Nephron (organoid): ENCODE measurements around the gene GPD1.

Experiments used
- H3K27ac Mint-ChIP-seq, 3 experiments: 2 replicates each; pipeline ENCODE4 v1.8.0; 2020; ENCODE audit warnings: mixed read lengths in 3 of 3, mild to moderate bottlenecking in 2 of 3, moderate library complexity in 1 of 3
- H3K27me3 Mint-ChIP-seq: 2 replicates; pipeline ENCODE4 v1.8.0; 2021; ENCODE audit warnings: low read depth, mild to moderate bottlenecking, moderate library complexity, mixed read lengths
- H3K36me3 Mint-ChIP-seq: 2 replicates; pipeline ENCODE4 v1.8.0; 2020; ENCODE audit warnings: low read depth, mixed read lengths
- H3K4me1 Mint-ChIP-seq: 2 replicates; pipeline ENCODE4 v1.8.0; 2020; ENCODE audit warnings: mixed read lengths
- H3K4me3 Mint-ChIP-seq, 3 experiments: 2 replicates each; pipeline ENCODE4 v1.8.0; 2020; ENCODE audit warnings: mild to moderate bottlenecking in 3 of 3, mixed read lengths in 3 of 3, moderate library complexity in 2 of 3
- H3K9me3 Mint-ChIP-seq: 2 replicates; pipeline ENCODE4 v1.8.0; 2020; ENCODE audit warnings: mixed read lengths
- TF ChIP-seq, protein P1 (sequence below), 3 experiments: fragments of 200-600 bp; sonication (generic); IDR thresholded peaks; one replicate each; pipeline ENCODE4 v1.5.0; 2021; ENCODE audit warnings: antibody characterized with exemption in 3 of 3; ENCODE audit not compliant: unreplicated experiment in 3 of 3

The GPD1 gene

GRCh38 chr12:50087995-50088394, 15.8 kb upstream of the GPD1 start:
- no peaks in the 10 kb centered on the region for H3K9me3 Mint-ChIP-seq
- peaks cover 56% of the 10 kb centered on the region for H3K36me3 Mint-ChIP-seq
- peak overlapping the region; percentile 63 to 98 (median 76) for H3K4me3 Mint-ChIP-seq
- no peaks in the 10 kb centered on the region for H3K27me3 Mint-ChIP-seq
- H3K4me1 Mint-ChIP-seq = peaks cover 25% of the 10 kb centered on the region
- TF ChIP-seq, protein P1, sequence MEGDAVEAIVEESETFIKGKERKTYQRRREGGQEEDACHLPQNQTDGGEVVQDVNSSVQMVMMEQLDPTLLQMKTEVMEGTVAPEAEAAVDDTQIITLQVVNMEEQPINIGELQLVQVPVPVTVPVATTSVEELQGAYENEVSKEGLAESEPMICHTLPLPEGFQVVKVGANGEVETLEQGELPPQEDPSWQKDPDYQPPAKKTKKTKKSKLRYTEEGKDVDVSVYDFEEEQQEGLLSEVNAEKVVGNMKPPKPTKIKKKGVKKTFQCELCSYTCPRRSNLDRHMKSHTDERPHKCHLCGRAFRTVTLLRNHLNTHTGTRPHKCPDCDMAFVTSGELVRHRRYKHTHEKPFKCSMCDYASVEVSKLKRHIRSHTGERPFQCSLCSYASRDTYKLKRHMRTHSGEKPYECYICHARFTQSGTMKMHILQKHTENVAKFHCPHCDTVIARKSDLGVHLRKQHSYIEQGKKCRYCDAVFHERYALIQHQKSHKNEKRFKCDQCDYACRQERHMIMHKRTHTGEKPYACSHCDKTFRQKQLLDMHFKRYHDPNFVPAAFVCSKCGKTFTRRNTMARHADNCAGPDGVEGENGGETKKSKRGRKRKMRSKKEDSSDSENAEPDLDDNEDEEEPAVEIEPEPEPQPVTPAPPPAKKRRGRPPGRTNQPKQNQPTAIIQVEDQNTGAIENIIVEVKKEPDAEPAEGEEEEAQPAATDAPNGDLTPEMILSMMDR (IDR thresholded peaks at IDR 0.05; ENCODE audit: unreplicated experiment in 3 of 3) = no peak
- H3K27ac Mint-ChIP-seq = peak overlapping the region; percentile 10 to 53 (median 49)

- TF ChIP-seq, protein P1 (IDR thresholded peaks at IDR 0.05; ENCODE audit: unreplicated experiment in 3 of 3) = peak; percentile 75 to 77 (median 75)
- Mint-ChIP-seq H3K4me3 (peak overlapping the region; percentile 41 to 70 (median 61)), H3K4me1 (peaks cover 21% of the 10 kb centered on the region), H3K9me3 (no peaks in the 10 kb centered on the region), H3K36me3 (peaks cover 63% of the 10 kb centered on the region), H3K27ac (peak overlapping the region; percentile 22 to 53 (median 49)), H3K27me3 (no peaks in the 10 kb centered on the region)
Observed at GRCh38 chr12:50088577-50089335, 15.1 kb upstream of the GPD1 start.

DNA sequence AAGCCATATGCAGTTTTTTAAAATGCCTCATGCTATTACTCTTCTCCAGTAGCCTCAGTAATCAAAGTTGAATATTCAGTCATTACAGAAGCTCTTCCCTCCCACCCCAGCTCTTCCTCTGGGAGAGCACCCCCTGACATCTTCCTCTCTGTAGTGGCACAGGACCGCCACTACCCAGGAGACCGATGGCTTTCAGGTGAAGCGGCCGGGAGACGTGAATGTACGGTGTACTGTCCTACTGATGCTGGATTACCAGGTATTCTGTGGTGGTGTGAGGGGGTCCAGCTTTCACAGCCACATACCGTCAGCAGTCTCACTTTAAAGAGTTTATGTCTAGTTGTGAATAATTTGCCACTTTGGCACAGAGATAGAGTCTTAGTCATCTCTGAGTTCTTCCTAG, 14.1 kb upstream of the GPD1 start:
- H3K27ac Mint-ChIP-seq = no peak overlapping the region
- peaks cover 18% of the 10 kb centered on the region for H3K4me1 Mint-ChIP-seq
- TF ChIP-seq, protein P1 (IDR thresholded peaks at IDR 0.05; ENCODE audit: unreplicated experiment in 3 of 3) = no peak
- no peak overlapping the region for H3K4me3 Mint-ChIP-seq
- no peaks in the 10 kb centered on the region for H3K27me3 Mint-ChIP-seq
- H3K9me3 Mint-ChIP-seq = no peaks in the 10 kb centered on the region
- H3K36me3 Mint-ChIP-seq = peaks cover 71% of the 10 kb centered on the region

- no peaks in the 10 kb centered on the region for H3K27me3 Mint-ChIP-seq
- no peak overlapping the region for H3K27ac Mint-ChIP-seq
- H3K9me3 Mint-ChIP-seq = no peaks in the 10 kb centered on the region
- H3K36me3 Mint-ChIP-seq = peaks cover 78% of the 10 kb centered on the region
- no peak overlapping the region for H3K4me3 Mint-ChIP-seq
- peaks cover 14% of the 10 kb centered on the region for H3K4me1 Mint-ChIP-seq
- TF ChIP-seq, protein P1 (IDR thresholded peaks at IDR 0.05; ENCODE audit: unreplicated experiment in 3 of 3) = no peak
Observed at GRCh38 chr12:50090391-50090790, 13.4 kb upstream of the GPD1 start.

DNA sequence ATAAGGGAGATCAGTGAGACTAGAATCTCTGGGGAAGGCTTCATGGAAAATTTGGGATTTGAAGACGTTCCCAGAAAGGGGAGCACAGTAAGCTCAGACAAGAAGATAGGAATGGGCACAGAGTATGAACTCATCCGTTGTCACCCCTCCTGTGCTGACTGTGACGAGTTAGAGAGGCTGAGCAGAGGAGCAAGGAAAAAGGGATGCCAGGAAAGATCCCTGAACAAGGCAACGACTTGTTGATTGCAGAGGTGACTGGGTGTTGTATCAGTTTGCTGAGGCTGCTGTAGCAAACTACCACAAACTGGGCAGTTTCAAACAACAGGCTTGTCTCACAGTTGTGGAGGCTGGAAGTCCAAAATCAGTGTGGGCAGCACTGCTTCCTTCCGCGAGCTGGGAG, 5.9 kb upstream of the GPD1 start:
- H3K4me1 Mint-ChIP-seq = peaks cover 13% of the 10 kb centered on the region
- no peaks in the 10 kb centered on the region for H3K9me3 Mint-ChIP-seq
- H3K4me3 Mint-ChIP-seq = no peak overlapping the region
- no peak overlapping the region for H3K27ac Mint-ChIP-seq
- no peaks in the 10 kb centered on the region for H3K27me3 Mint-ChIP-seq
- H3K36me3 Mint-ChIP-seq = peaks cover 82% of the 10 kb centered on the region
- TF ChIP-seq, protein P1 (IDR thresholded peaks at IDR 0.05; ENCODE audit: unreplicated experiment in 3 of 3) = no peak
